Thyroid gland (tissue), 4 donors: ENCODE measurements around the gene PPP2R5C. TPM values are rescaled to one million over a fixed set of nuclear protein-coding genes. Genes with fewer than 3 reads are reported as not detected.

Experiments used
- DNase-seq, 2 donors: peaks; one replicate each; pipeline ENCODE4 v3.0.0-alpha.2; 2019
- H3K27ac ChIP-seq, 3 donors: fragments of 200-600 bp; sonication (generic); 1 replicate in 2 of 3; 2 replicates in 1 of 3; pipeline ENCODE4 v1.5.1; 2016 to 2019; ENCODE audit warnings: mild to moderate bottlenecking in 1 of 3, moderate library complexity in 1 of 3
- H3K27me3 ChIP-seq: fragments of 200-600 bp; sonication (generic); one replicate; pipeline ENCODE4 v1.5.1; 2019
- H3K36me3 ChIP-seq, 2 donors: fragments of 200-600 bp; sonication (generic); one replicate each; pipeline ENCODE4 v1.5.1; 2016 to 2019
- H3K4me1 ChIP-seq, 2 donors: fragments of 200-600 bp; sonication (generic); one replicate each; pipeline ENCODE4 v1.5.1; 2017 to 2019
- H3K4me3 ChIP-seq, 3 donors: fragments of 200-600 bp; sonication (generic); replicated peaks in 1 of 3; 1 replicate in 2 of 3; 2 replicates in 1 of 3; pipeline ENCODE4 v1.5.1; 2016; ENCODE audit warnings: mild to moderate bottlenecking in 1 of 3
- H3K9me3 ChIP-seq: fragments of 200-600 bp; sonication (generic); one replicate; pipeline ENCODE4 v1.5.1; 2017
- CTCF ChIP-seq, 6 experiments: fragments of 200-600 bp in 3 of 6; fragments of 450-650 bp in 3 of 6; sonication (generic) in 3 of 6; IDR thresholded peaks; one replicate each; pipeline ENCODE4 v1.5.1; 2016 to 2019; ENCODE audit warnings: antibody characterized with exemption in 6 of 6, mild to moderate bottlenecking in 2 of 6, inconsistent platforms in 1 of 6, moderate library complexity in 1 of 6
- POLR2A ChIP-seq, 2 donors: fragments of 450-650 bp; IDR thresholded peaks; one replicate each; pipeline ENCODE4 v1.6.1; 2017; ENCODE audit warnings: antibody characterized with exemption in 2 of 2, mild to moderate bottlenecking in 2 of 2, moderate library complexity in 1 of 2
- WGBS, 2 donors: methylation state at CpG; one replicate each; pipeline ENCODE4 v1.1.5; 2017; 5-methylcytosine and 5-hydroxymethylcytosine counted together
- intact Hi-C: fragments of 100-400 bp; cut with DNase I; formaldehyde crosslinking; loops from one replicate; pipeline ENCODE4 v1.15.1; 2023
- total RNA-seq, 4 donors: library from RNA; depleted of rRNA; stranded (reverse); fragments of >200 nt; gene quantifications; one replicate each; pipeline ENCODE4 v1.2.3, GENCODE V29; 2016

Gene PPP2R5C
- total RNA-seq, 4 donors from 2014 or later = 105 to 209 (median 141) TPM

GRCh38 chr14:101824339-101824727 is 62.8 kb downstream of the PPP2R5C start:
- no peak for DNase-seq
- Histone ChIP-seq H3K27ac (peak overlapping the region; percentile 20 to 76 (median 61)), H3K9me3 (no peaks in the 10 kb centered on the region), H3K4me3 (no peak overlapping the region), H3K27me3 (no peaks in the 10 kb centered on the region), H3K36me3 (no peaks in the 10 kb centered on the region), H3K4me1 (peaks cover 5 to 41% of the 10 kb centered on the region in 2 donors)
- intact Hi-C loops = no loop called here
- no peak for TF ChIP-seq POLR2A (IDR thresholded peaks at IDR 0.05)
- TF ChIP-seq CTCF (IDR thresholded peaks at IDR 0.05) = no peak
- WGBS, 2 donors = 74 to 75% methylated on average over 3 of the region's 3 CpGs

DNA sequence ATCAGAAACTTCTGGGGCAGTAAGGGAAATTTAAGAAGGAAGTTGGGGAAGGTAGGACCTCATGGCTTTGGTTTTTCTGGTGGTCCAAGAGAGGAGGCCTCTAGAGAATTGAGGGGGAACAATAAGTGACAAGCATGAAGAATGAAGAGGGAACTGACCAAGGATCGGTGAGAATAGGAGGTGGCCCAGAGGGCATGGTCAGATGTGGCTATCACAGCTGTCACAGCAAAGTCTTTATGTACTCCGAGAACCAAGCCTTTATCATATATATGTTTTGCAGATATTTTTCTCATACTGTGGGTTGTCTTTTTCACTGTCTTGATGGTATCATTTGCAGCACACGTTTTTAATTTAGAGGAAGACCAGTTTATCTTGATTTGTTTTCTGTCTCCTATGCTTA is 64.3 kb downstream of the PPP2R5C start:
- Histone ChIP-seq H3K9me3 (no peaks in the 10 kb centered on the region), H3K4me3 (no peak overlapping the region), H3K36me3 (no peaks in the 10 kb centered on the region), H3K27ac (peak overlapping the region in 2 of 3 donors; percentile 57 to 61), H3K4me1 (peaks cover 5 to 53% of the 10 kb centered on the region in 2 donors), H3K27me3 (no peaks in the 10 kb centered on the region)
- 87 to 93% methylated on average over 3 of the region's 3 CpGs for WGBS, 2 donors
- TF ChIP-seq POLR2A (IDR thresholded peaks at IDR 0.05) (no peak), CTCF (IDR thresholded peaks at IDR 0.05) (no peak)
- no peak for DNase-seq
- intact Hi-C loops = no loop called here

DNA sequence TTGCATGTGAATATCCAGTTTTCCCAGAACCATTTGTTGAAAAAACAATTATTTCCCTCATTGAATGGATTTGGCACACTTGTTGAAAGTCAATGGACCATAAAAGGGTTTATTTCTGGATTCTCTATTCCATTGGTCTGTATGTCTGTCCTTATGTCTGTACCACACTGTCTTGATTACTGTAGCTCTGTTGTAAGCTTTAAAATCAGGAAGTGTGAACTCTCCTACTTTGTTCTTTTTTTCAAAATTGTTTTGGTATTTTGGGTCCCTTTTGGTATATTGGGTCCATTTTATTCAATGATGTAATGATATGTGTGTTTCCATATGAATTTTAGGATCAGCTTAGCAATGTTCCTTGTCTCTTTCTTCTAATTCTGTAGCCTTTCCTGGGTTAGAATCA is 64.8 kb downstream of the PPP2R5C start:
- no peak for TF ChIP-seq POLR2A (IDR thresholded peaks at IDR 0.05)
- H3K4me1 ChIP-seq = peaks cover 5 to 56% of the 10 kb centered on the region in 2 donors

DNA sequence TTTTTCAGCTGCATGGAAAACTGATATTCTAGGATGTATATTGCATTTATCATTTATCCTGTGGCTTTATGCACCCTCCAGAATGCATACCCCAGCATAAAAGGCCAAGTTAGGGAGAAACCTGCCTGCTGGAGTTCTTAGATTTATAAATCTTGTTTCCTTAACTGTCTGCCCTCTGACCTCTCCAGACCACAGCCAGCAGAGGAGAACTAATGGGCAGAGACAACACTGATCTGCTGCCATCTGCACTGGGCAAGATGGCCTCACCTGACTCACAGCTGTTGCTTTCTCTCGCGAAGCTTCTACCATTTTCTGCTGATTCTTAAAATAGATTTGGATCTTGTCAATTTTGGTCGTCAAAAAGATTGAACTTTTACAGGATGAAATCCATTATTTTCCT is 65.8 kb downstream of the PPP2R5C start:
- WGBS, 2 donors = 90 to 93% methylated on average over 3 of the region's 3 CpGs
- Histone ChIP-seq H3K27ac (no peak overlapping the region), H3K9me3 (no peaks in the 10 kb centered on the region), H3K36me3 (no peaks in the 10 kb centered on the region), H3K27me3 (no peaks in the 10 kb centered on the region), H3K4me1 (peaks cover 5 to 56% of the 10 kb centered on the region in 2 donors), H3K4me3 (no peak overlapping the region)
- no peak for DNase-seq
- no peak for TF ChIP-seq POLR2A (IDR thresholded peaks at IDR 0.05)
- TF ChIP-seq CTCF (IDR thresholded peaks at IDR 0.05) = no peak
- intact Hi-C loops = no loop called here

More for the DNA sequence above, 64.8 kb downstream of the PPP2R5C start:
- intact Hi-C loops = no loop called here
- Histone ChIP-seq H3K27me3 (no peaks in the 10 kb centered on the region), H3K4me3 (no peak overlapping the region), H3K27ac (no peak overlapping the region), H3K9me3 (no peaks in the 10 kb centered on the region), H3K36me3 (no peaks in the 10 kb centered on the region)
- no peak for DNase-seq

- no peak for TF ChIP-seq CTCF (IDR thresholded peaks at IDR 0.05)
- Histone ChIP-seq H3K27ac (no peak overlapping the region), H3K36me3 (no peaks in the 10 kb centered on the region), H3K9me3 (no peaks in the 10 kb centered on the region), H3K4me3 (no peak overlapping the region), H3K27me3 (no peaks in the 10 kb centered on the region), H3K4me1 (peaks cover 5 to 58% of the 10 kb centered on the region in 2 donors)
- intact Hi-C loops = no loop called here
- 42 to 58% methylated on average over 2 of the region's 2 CpGs for WGBS, 2 donors
- DNase-seq = no peak
These were observed 66.5 kb downstream of the PPP2R5C start for GRCh38 chr14:101828046-101828445.

- WGBS, 2 donors = 34 to 47% methylated on average over 4 of the region's 4 CpGs
- Histone ChIP-seq H3K27me3 (no peaks in the 10 kb centered on the region), H3K4me3 (no peak overlapping the region), H3K36me3 (no peaks in the 10 kb centered on the region), H3K4me1 (peaks cover 25 to 63% of the 10 kb centered on the region in 2 donors), H3K27ac (no peak overlapping the region), H3K9me3 (no peaks in the 10 kb centered on the region)
- intact Hi-C loops = no loop called here
- TF ChIP-seq CTCF (IDR thresholded peaks at IDR 0.05) = no peak
- TF ChIP-seq POLR2A (IDR thresholded peaks at IDR 0.05) = no peak
- peak; percentile 44 to 53 for DNase-seq
These were observed 68.8 kb downstream of the PPP2R5C start for GRCh38 chr14:101830271-101830670.
